Kidney epithelial cell (primary cell): Measurements from ENCODE around the gene TMEM140. TPM values are rescaled to one million over a fixed set of nuclear protein-coding genes. Genes with fewer than 3 reads are reported as not detected.

Source experiments
- DNase-seq: peaks from one replicate; pipeline ENCODE4 v3.0.0-alpha.2; 2010; ENCODE audit warnings: low read depth
- H3K27me3 ChIP-seq: 2 replicates; pipeline ENCODE4 v1.6.0; 2011; ENCODE audit warnings: low read length; ENCODE audit not compliant: control insufficient read depth, insufficient read depth
- H3K36me3 ChIP-seq: 2 replicates; pipeline ENCODE4 v1.5.1; 2011; ENCODE audit warnings: low read length; ENCODE audit not compliant: control insufficient read depth, insufficient read depth
- H3K4me3 ChIP-seq: 2 replicates; pipeline ENCODE4 v1.5.1; 2011; ENCODE audit warnings: low read depth, mild to moderate bottlenecking, control low read depth, low read length
- CTCF ChIP-seq: IDR thresholded peaks from 2 replicates; pipeline ENCODE4 v1.5.1; 2011; ENCODE audit warnings: mild to moderate bottlenecking, moderate library complexity, low read length, control low read depth, inconsistent platforms; ENCODE audit not compliant: insufficient read depth, poor library complexity, severe bottlenecking
- total RNA-seq: library from RNA; depleted of rRNA; stranded (reverse); fragments of >200 nt; gene quantifications from 2 replicates; pipeline ENCODE4 v1.2.3, GENCODE V29; 2015

The TMEM140 gene
- total RNA-seq, 1 donor from 2014 or later: 1.8 TPM

- H3K36me3 ChIP-seq: no peaks in the 10 kb centered on the region
- DNase-seq: no peak
- no peaks in the 10 kb centered on the region for H3K27me3 ChIP-seq
- no peak for TF ChIP-seq CTCF
- H3K4me3 ChIP-seq: no peak overlapping the region
Measured at GRCh38 chr7:135129579-135129978, 18.3 kb upstream of the TMEM140 start.

- no peak for TF ChIP-seq CTCF
- no peaks in the 10 kb centered on the region for H3K36me3 ChIP-seq
- H3K4me3 ChIP-seq: no peak overlapping the region
- no peak for DNase-seq
- H3K27me3 ChIP-seq: no peaks in the 10 kb centered on the region
Measured at GRCh38 chr7:135143885-135144668, 3.8 kb upstream of the TMEM140 start.

- no peaks in the 10 kb centered on the region for H3K36me3 ChIP-seq
- TF ChIP-seq CTCF: no peak
- H3K4me3 ChIP-seq: peak overlapping the region; percentile 3
- H3K27me3 ChIP-seq: no peaks in the 10 kb centered on the region
- no peak for DNase-seq
Measured at GRCh38 chr7:135147341-135147898, 452 bp upstream of the TMEM140 start.

- Histone ChIP-seq H3K4me3 (no peak overlapping the region), H3K36me3 (no peaks in the 10 kb centered on the region), H3K27me3 (no peaks in the 10 kb centered on the region)
- TF ChIP-seq CTCF: no peak
- no peak for DNase-seq
Measured at GRCh38 chr7:135150072-135150782, 2.4 kb downstream of the TMEM140 start.

GRCh38 chr7:135151132-135151531 lies 3.3 kb downstream of the TMEM140 start:
- H3K36me3 ChIP-seq: no peaks in the 10 kb centered on the region
- DNase-seq: no peak
- TF ChIP-seq CTCF: no peak
- H3K4me3 ChIP-seq: no peak overlapping the region
- H3K27me3 ChIP-seq: no peaks in the 10 kb centered on the region
